Fibroblast of skin of left biceps (primary cell): ENCODE measurements around the gene MAPK13.
A peak's percentile ranks its signal among the peaks of the same experiment; 100 is the strongest.
"Not testable (repeated sequence)": the region's sequence is repeated elsewhere in the genome, so short reads cannot be mapped to it uniquely, and the experiment has no call there.

Source experiments
- DNase-seq, 2 experiments: peaks; one replicate each; pipeline ENCODE4 v3.0.0-alpha.2; 2013; ENCODE audit warnings: low read depth in 2 of 2

MAPK13 gene

DNA sequence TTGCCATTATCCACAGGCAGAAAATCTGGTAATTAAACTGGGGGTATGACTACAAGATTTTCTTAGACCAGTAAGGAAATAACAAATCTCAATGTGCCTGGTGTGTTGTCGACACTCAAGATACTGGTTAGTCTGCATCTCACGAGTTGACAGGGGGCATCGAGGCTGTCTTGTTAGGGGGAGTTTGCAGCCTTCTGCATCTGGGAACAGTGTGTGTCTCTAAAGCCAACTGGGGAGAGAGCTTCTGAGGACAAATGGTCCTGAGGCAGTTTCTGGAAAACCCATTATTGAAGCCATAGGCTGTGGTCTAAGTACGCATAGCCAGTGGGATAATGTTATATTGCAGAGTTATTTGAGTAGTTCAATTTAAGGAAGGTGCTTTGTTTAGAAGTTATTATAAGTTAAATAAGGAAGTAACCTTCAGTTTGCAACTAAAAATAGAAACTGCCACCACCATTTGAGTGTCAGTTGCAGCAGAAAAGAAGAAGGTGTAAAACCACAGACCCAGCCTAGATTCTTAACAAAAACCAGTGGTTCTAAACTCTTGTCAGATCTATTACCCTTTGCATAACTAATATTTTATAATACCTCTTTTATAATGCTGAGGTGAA lies 15.4 kb upstream of the MAPK13 start:
- DNase-seq, result no peak

- DNase-seq, result no peak
Observed at GRCh38 chr6:36115412-36115811, 14.9 kb upstream of the MAPK13 start.

DNA sequence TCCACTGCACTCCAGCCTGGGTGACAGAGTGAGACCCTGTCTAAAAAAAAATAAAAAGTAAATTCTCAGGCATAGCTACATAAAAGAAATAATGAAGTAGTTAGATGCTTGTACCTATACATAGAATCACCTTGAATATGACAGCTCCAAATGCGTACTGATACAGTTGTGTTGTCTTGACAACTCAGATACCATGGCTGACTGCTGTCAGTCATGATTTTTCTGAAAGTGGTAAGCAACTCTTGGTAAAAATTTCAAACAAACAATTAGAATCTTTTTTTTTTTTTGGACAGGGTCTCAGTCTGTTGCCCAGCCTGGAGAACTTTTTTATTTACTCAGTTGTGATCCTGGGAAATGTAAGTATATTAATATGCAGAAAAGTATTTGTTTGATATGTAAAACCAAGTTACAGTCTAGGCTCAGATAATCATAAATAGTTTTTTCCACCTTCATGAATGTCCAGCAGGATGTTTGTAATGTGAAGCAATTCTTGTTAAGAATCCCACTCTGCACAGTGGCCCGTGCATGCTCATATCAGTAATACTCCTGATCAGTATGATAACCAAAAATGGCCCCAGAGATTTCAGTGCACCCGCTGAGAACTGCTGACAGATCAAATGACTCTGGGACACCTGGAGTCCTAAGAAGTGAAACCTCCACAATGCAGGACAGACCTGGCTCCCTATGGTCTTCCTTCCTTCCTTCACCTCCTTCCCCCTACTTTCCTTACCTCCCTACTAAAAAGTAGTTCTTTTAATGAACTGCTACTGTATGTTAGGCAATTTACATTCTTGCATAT lies 14.0 kb upstream of the MAPK13 start:
- no peak for DNase-seq

DNA sequence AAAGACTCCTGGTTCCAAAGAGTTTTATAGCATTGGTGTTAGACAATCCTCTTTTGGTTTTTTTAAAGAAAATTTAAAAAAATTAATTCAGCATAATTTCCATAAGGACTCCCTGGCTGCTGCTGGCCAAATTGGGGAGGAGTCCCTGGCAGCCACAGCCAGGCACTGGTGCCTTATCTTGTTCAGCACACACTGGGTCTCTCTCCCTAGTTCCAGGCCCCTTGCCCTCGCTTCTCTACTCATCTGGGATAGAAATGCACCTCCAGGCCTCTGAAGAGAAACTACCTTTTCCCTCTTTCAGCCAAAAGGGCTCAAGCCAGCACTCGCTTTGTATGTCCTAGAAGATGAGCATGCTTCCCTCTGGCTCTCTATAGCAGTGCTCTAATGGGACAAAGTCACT lies 13.4 kb upstream of the MAPK13 start:
- DNase-seq, result no peak

- DNase-seq, result no peak
Observed at GRCh38 chr6:36117658-36118549, 12.4 kb upstream of the MAPK13 start.

DNA sequence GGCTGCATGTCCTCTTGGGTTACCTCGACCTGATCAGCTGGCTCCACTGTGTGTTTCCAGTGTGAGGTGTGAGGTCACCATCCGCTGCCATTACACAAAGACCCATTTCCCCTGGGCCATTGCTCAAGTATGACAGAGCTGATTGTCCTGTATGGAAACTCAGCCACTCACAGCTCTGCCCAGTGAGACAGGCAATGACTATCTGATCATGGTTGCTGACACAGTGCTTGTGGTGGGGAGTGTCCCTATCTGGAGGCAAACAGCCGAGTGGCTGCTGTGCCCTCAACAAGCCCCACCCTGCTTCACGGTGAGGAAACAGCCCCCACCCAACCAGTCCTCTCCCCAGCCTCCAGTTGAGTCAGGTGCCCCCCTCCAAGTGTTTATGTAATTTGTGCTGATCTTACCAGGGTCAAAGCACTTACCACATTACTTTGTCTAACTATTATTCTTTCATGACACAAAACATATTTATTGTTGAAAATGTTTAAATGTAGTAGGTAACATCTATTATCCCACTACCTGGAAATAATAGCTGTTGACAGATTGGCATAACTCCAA lies 11.7 kb upstream of the MAPK13 start:
- no peak for DNase-seq

DNA sequence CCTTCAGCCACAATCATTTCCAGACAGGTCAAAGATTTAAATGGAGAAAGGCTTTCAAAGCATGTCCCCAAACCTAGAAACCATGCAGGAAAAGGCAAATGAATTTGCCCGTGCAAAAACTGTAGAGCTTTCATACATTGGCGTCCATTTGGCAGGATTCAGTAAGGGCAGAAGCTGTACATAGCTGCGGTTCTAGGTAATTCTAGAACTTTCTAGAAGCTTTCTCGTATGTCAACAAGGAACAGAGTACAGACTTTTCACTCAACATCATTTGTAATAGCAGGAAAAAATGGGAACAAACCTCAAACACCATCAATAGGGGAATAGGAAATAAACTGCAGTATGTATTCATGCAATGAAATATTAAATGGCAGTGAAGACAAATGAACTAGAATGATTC lies 11.1 kb upstream of the MAPK13 start:
- no peak for DNase-seq

- no peak for DNase-seq
Observed at GRCh38 chr6:36120018-36120417, 10.3 kb upstream of the MAPK13 start.

DNA sequence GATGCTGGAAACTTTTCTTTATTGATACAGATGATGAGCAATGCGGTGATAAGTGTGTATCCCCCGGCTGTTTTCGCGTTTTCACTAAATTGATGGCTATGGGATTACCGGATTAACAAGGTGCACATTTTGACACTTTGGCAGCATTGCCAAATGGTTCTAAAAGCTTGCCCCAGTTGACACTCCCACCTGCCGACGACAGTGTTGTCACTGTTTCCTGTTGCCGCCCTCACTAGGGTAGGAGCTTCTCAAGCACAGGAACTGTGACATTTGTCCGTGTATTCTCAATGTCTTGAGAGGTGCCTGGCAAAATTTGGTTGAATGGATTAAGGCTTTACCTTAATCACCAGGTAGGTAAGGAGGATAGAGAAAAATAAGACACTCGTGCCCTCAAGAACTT lies 9.8 kb upstream of the MAPK13 start:
- no peak for DNase-seq

DNA sequence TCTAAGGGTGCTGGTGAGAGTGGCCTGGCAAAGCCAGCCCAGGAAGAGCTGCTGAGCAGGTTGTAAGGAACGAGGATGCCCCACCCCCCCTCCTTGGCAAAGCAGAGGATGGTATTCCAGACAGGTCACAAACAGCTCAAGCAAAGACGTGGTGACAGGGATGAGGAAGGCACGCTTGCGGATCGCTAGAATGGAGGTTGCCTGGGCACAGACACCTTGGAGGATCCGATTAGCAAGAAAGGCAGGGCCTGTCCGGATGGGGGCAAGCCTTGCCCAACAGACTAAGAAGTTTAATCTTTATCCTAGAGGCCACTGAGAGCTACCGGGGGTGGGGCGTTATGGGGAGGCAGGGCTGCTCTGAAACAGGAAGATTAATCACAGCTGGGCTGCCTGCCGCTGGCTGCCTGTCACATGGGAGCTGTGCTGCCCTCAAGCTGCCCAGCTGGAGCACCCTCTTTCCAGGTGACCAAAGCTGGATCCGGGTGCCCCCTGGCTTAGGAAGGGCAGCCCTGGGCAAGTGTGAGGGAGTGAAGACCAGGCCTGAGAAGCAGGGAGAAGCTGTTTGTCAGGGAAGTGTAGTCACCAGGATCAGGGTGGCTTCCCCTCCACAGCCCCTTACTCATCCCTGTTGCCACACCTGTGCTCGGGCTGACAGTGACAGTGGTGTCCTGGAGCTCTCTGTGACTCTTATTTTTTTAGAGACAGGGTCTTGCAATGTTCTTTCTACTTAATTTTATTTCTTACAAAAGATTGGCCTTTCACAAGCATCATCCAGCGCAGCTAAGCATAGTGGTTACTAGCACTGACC lies 9.1 kb upstream of the MAPK13 start:
- DNase-seq, result no peak

- DNase-seq, result no peak
Observed at GRCh38 chr6:36121787-36122494, 8.4 kb upstream of the MAPK13 start.

DNA sequence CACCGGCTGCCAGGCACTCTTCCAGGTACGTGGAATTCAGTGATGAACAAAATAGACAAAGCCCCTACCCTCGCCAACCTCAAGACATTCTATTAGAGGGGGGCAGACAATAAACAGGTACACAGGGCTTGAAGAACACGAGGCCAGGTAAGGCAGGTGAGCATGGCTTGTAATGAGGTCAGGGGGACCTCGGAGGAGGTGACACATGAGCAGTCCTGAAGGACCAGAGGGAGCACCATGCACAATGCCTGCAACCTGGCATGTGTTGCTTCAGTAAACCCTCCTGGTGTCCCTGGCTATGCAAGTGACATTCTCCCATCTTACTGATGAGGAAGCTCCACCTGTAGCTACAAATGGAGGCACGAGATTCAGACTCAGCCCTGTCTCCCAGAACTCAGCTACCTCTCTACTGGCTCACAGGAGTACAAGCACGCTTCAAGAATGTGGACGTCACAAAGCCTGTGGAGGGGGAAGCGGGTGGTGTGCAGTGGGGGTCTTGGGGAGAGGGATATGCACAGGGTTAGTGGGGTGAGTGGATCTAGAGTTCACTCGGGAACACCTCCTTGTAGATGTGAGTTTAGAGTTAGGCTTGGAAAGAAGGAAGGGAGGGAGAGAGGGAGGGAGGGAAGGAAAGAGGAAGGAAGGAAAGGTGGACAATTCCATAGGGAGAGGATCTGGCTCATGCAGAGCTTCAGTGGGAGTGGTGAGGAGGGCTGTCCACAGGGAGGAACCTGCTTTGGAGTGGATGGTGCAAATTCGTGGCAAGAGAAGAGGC lies 7.6 kb upstream of the MAPK13 start:
- DNase-seq, result no peak

- peak; percentile 36 to 38 for DNase-seq
Observed at GRCh38 chr6:36123270-36124139, 6.8 kb upstream of the MAPK13 start.

GRCh38 chr6:36124346-36124745 lies 6.0 kb upstream of the MAPK13 start:
- not testable (repeated sequence) for DNase-seq

DNA sequence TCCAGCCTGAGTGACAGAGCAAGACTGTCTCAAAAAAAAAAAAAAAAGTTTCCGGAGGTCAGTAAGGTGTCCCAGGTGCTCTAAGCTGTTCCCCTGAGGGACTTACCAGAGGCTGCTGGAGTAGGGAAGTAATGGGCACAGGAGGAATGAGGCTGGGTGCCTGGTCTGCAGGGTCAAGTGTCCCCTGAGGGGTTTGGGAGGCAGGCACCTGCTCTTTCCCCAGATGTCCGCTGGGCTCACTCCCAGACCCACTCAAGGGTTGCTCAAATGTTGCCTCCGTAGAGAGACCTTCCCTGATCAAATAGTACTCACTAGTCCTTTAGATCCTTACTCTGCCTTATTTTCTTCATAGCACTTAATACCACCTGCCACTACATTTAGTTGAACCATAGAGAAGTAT lies 5.4 kb upstream of the MAPK13 start:
- no peak for DNase-seq

- DNase-seq, result no peak
Observed at GRCh38 chr6:36125575-36125974, 4.7 kb upstream of the MAPK13 start.

DNA sequence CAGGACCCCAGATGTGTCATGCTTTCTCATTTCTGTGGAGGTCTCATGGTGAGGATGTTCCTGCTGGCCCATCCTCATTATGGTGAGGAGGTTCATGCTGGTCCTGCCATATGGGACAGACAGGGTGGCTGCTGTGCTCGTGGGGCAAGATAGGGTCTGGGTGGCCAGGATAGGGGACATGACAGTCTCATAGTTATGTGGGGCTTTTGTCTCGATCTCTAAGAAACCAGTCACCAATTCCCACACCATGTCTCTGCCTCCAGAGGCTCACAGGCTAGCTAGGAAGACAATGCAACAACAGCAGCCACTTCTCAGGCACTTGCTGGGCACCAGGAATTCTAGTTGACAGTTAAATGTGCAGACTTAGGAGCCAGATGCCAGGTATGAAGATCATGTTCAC lies 4.2 kb upstream of the MAPK13 start:
- DNase-seq, result no peak

- no peak for DNase-seq
Observed at GRCh38 chr6:36126553-36127458, 3.5 kb upstream of the MAPK13 start.
